ENCODE measurements around the gene PUM2. TPM values are rescaled to one million over a fixed set of nuclear protein-coding genes. Genes with fewer than 3 reads are reported as not detected.

Gene PUM2
- total RNA-seq, 2 donors from 2014 or later = 87.7 to 119 TPM

GRCh38 chr2:20346565-20347381, 3.9 kb downstream of the PUM2 start:
- intact Hi-C loops (cut with DNase I) = no loop called here
- Histone ChIP-seq H3K27ac (no peak overlapping the region), H3K9ac (ENCODE audit: low read depth in 2 of 2, low read length in 2 of 2) (no peak overlapping the region)

GRCh38 chr2:20343128-20343527, 7.5 kb downstream of the PUM2 start:
- TF ChIP-seq, protein P1, sequence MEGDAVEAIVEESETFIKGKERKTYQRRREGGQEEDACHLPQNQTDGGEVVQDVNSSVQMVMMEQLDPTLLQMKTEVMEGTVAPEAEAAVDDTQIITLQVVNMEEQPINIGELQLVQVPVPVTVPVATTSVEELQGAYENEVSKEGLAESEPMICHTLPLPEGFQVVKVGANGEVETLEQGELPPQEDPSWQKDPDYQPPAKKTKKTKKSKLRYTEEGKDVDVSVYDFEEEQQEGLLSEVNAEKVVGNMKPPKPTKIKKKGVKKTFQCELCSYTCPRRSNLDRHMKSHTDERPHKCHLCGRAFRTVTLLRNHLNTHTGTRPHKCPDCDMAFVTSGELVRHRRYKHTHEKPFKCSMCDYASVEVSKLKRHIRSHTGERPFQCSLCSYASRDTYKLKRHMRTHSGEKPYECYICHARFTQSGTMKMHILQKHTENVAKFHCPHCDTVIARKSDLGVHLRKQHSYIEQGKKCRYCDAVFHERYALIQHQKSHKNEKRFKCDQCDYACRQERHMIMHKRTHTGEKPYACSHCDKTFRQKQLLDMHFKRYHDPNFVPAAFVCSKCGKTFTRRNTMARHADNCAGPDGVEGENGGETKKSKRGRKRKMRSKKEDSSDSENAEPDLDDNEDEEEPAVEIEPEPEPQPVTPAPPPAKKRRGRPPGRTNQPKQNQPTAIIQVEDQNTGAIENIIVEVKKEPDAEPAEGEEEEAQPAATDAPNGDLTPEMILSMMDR (IDR thresholded peaks at IDR 0.05) = no peak
- H3K36me3 ChIP-seq = no peaks in the 10 kb centered on the region
- no peak for DNase-seq
- no peak overlapping the region for H3K9ac ChIP-seq (ENCODE audit: low read depth in 2 of 2, low read length in 2 of 2)
- intact Hi-C loops (cut with DNase I) = no loop called here
- H3K27ac ChIP-seq = no peak overlapping the region
- H3K4me3 ChIP-seq = no peak overlapping the region
- H3K9me3 ChIP-seq = no peaks in the 10 kb centered on the region
- peaks cover 16% of the 10 kb centered on the region for H3K4me1 ChIP-seq
- H3K27me3 ChIP-seq = no peaks in the 10 kb centered on the region

More at GRCh38 chr2:20346565-20347381, 3.9 kb downstream of the PUM2 start:
- no peaks in the 10 kb centered on the region for H3K36me3 ChIP-seq
- no peaks in the 10 kb centered on the region for H3K27me3 ChIP-seq
- H3K9me3 ChIP-seq = no peaks in the 10 kb centered on the region
- H3K4me3 ChIP-seq = no peak overlapping the region
- no peak for DNase-seq
- TF ChIP-seq, protein P1 (IDR thresholded peaks at IDR 0.05) = no peak
- H3K4me1 ChIP-seq = peaks cover 18% of the 10 kb centered on the region

DNA sequence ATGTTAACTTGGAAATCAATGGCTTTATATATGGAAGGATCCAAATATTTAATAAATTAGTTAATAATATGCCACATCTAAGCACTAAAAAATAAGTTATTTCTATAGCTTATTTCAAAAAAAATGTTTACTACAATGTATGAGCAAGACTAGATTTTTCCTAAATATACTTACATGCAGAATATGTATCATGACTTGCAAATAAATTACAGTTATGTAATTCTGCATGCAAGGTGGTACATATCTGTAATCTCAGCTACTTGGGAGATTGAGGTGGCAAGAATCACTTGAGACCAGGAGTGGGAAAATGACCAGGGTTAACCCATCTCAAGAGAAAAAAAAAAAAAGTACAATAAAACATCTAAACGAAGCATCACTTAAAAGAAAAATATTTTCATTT, 11.6 kb downstream of the PUM2 start:
- H3K4me3 ChIP-seq = no peak overlapping the region
- no peaks in the 10 kb centered on the region for H3K27me3 ChIP-seq
- intact Hi-C loops (cut with DNase I) = no loop called here
- H3K4me1 ChIP-seq = no peaks in the 10 kb centered on the region
- TF ChIP-seq, protein P1 (IDR thresholded peaks at IDR 0.05) = no peak
- H3K9ac ChIP-seq (ENCODE audit: low read depth in 2 of 2, low read length in 2 of 2) = no peak overlapping the region
- H3K9me3 ChIP-seq = no peaks in the 10 kb centered on the region
- H3K27ac ChIP-seq = no peak overlapping the region
- no peaks in the 10 kb centered on the region for H3K36me3 ChIP-seq
- no peak for DNase-seq

DNA sequence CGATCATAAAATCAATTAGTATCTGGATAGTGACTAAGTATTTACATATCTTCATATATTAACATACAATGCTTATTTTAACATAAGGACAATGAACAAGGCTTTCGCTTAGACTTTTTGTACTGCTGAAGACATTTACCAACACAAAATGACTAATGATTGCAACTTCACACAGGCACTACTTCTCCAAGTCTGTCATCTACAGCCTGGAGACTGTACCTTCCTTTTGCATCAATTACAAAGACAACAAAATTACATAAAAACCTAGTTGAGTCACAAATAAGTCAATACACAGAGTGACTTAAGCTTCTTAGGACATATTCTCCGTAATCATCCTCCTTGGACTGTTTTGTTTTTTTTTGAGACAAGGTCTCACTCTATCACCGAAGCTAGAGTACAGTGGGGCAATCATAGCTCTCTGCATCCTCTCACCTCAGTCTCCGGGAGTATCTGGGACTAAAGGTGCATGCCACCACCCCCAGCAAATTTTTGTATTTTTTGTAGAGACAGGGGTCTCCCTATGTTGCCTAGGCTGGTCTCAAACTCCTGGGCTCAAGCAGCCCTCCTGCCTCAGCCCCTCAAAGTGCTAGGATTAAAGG, 15.9 kb downstream of the PUM2 start:
- intact Hi-C loops (cut with DNase I) = no loop called here
- H3K4me1 ChIP-seq = no peaks in the 10 kb centered on the region
- no peak for DNase-seq
- TF ChIP-seq, protein P1 (IDR thresholded peaks at IDR 0.05) = no peak
- H3K9ac ChIP-seq (ENCODE audit: low read depth in 2 of 2, low read length in 2 of 2) = no peak overlapping the region
- H3K4me3 ChIP-seq = no peak overlapping the region
- H3K27me3 ChIP-seq = no peaks in the 10 kb centered on the region
- no peaks in the 10 kb centered on the region for H3K36me3 ChIP-seq
- no peak overlapping the region for H3K27ac ChIP-seq
- no peaks in the 10 kb centered on the region for H3K9me3 ChIP-seq

DNA sequence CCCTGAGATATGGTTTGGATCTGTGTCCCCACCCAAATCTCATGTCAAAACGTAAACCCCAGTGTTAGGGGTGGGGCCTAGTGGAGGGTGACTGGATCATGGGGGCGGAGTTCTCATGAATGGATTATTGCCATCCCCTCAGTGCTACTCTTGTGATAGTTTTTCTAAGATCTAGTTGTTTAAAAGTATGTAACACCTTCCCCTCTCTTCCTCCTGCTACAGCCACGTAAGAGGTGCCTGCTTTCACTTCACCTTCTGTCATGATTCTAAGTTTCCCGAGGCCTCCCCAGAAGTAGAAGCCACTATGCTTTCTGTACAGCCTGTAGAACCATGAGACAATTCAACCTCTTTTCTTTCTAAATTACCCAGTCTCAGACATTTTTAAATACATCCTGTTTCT, 16.9 kb downstream of the PUM2 start:
- H3K9me3 ChIP-seq = no peaks in the 10 kb centered on the region
- no peaks in the 10 kb centered on the region for H3K27me3 ChIP-seq
- no peak overlapping the region for H3K9ac ChIP-seq (ENCODE audit: low read depth in 2 of 2, low read length in 2 of 2)
- DNase-seq = no peak
- H3K36me3 ChIP-seq = no peaks in the 10 kb centered on the region
- TF ChIP-seq, protein P1 (IDR thresholded peaks at IDR 0.05) = no peak
- no peak overlapping the region for H3K4me3 ChIP-seq
- intact Hi-C loops (cut with DNase I) = no loop called here
- H3K27ac ChIP-seq = no peak overlapping the region
- H3K4me1 ChIP-seq = no peaks in the 10 kb centered on the region

Measured in colonic mucosa (tissue), 4 donors.